HEK293 (cell line): Measurements from ENCODE around the gene BAIAP3.

ENCODE experiments used
- CTCF ChIA-PET: fragments of 350-600 bp; formaldehyde crosslinking; extraction: SDS; loops from one replicate; lab custom pipeline; 2021; ENCODE audit warnings: antibody characterized with exemption; lab: Yijun Ruan, JAX
- POLR2A ChIA-PET: fragments of 300-600 bp; formaldehyde crosslinking; extraction: SDS; loops from one replicate; lab custom pipeline; 2020; ENCODE audit warnings: antibody characterized with exemption, inconsistent platforms; lab: Yijun Ruan, JAX
- H3K27ac ChIP-seq: fragments of 200-500 bp; sonication (Bioruptor generic); 2 replicates; pipeline ENCODE4 v1.5.1; 2014; ENCODE audit warnings: low read depth, low read length, control low read depth, inconsistent platforms; ENCODE audit errors: extremely low read depth
- H3K36me3 ChIP-seq, 2 experiments: fragments of 200-500 bp in 1 of 2; sonication (Bioruptor generic) in 1 of 2; 1 replicate in 1 of 2; 2 replicates in 1 of 2; pipeline ENCODE4 v1.5.1; 2014 to 2017; ENCODE audit warnings: inconsistent platforms in 2 of 2, low read length in 2 of 2; ENCODE audit not compliant: control insufficient read depth in 2 of 2, insufficient read depth in 1 of 2
- H3K4me1 ChIP-seq: fragments of 200-500 bp; sonication (Bioruptor generic); 2 replicates; pipeline ENCODE4 v1.5.1; 2014; ENCODE audit warnings: mild to moderate bottlenecking, low read length, inconsistent platforms; ENCODE audit not compliant: control insufficient read depth, insufficient read depth
- H3K4me3 ChIP-seq: 2 replicates; pipeline ENCODE4 v1.5.1; 2011; ENCODE audit warnings: low read depth, mild to moderate bottlenecking, control low read depth, low read length, moderate library complexity
- H3K9me3 ChIP-seq: fragments of 200-500 bp; sonication (Bioruptor generic); 2 replicates; pipeline ENCODE4 v1.5.1; 2014; ENCODE audit warnings: low read depth, low read length, inconsistent platforms; ENCODE audit not compliant: control insufficient read depth, insufficient read depth
- GLI2 ChIP-seq: fragments of 450-650 bp; formaldehyde crosslinking; IDR thresholded peaks from 2 replicates; pipeline ENCODE4; 2017; ENCODE audit warnings: missing biosample characterization, missing genetic modification characterization, low read depth, borderline replicate concordance
- GLI4 ChIP-seq: fragments of 450-650 bp; formaldehyde crosslinking; IDR thresholded peaks from 2 replicates; pipeline ENCODE4 v1.5.1; 2016; ENCODE audit warnings: missing biosample characterization, missing genetic modification characterization
- HIC1 ChIP-seq: fragments of 450-650 bp; formaldehyde crosslinking; IDR thresholded peaks from 2 replicates; pipeline ENCODE4 v1.5.1; 2016; ENCODE audit warnings: missing biosample characterization, missing genetic modification characterization
- HOXC10 ChIP-seq: sonication (generic); formaldehyde crosslinking; IDR thresholded peaks from 2 replicates; pipeline ENCODE4 v1.8.1; 2023; ENCODE audit warnings: mild to moderate bottlenecking, missing genetic modification reagents
- IKZF3 ChIP-seq: fragments of 450-650 bp; IDR thresholded peaks from 2 replicates; pipeline ENCODE4 v1.5.0; 2018; ENCODE audit warnings: missing biosample characterization, mild to moderate bottlenecking, missing genetic modification characterization, moderate library complexity
- PBX3 ChIP-seq: sonication (generic); formaldehyde crosslinking; IDR thresholded peaks from 2 replicates; pipeline ENCODE4 v1.8.1; 2022; ENCODE audit warnings: mild to moderate bottlenecking, moderate library complexity, missing genetic modification reagents
- SCRT2 ChIP-seq: fragments of 450-650 bp; formaldehyde crosslinking; IDR thresholded peaks from 2 replicates; pipeline ENCODE4 v1.5.1; 2016; ENCODE audit warnings: missing biosample characterization, missing genetic modification characterization
- SP2 ChIP-seq: fragments of 450-650 bp; formaldehyde crosslinking; IDR thresholded peaks from 2 replicates; pipeline ENCODE4 v1.5.1; 2016; ENCODE audit warnings: missing biosample characterization, missing genetic modification characterization
- ZBTB21 ChIP-seq: fragments of 450-650 bp; formaldehyde crosslinking; IDR thresholded peaks from 2 replicates; pipeline ENCODE4 v1.5.1; 2017; ENCODE audit warnings: missing biosample characterization, missing genetic modification characterization
- ZFP3 ChIP-seq: fragments of 450-650 bp; formaldehyde crosslinking; IDR thresholded peaks from 2 replicates; pipeline ENCODE4 v1.5.1; 2016; ENCODE audit warnings: low read depth, missing biosample characterization, missing genetic modification characterization
- ZIC2 ChIP-seq: fragments of 450-650 bp; formaldehyde crosslinking; IDR thresholded peaks from 2 replicates; pipeline ENCODE4 v1.5.1; 2016; ENCODE audit warnings: missing biosample characterization, missing genetic modification characterization
- ZNF121 ChIP-seq: fragments of 450-650 bp; formaldehyde crosslinking; IDR thresholded peaks from 2 replicates; pipeline ENCODE4 v1.5.1; 2016; ENCODE audit warnings: missing biosample characterization, missing genetic modification characterization
- ZNF18 ChIP-seq: fragments of 450-650 bp; formaldehyde crosslinking; IDR thresholded peaks from 2 replicates; pipeline ENCODE4 v1.5.1; 2016; ENCODE audit warnings: missing biosample characterization, missing genetic modification characterization
- ZNF341 ChIP-seq: fragments of 450-650 bp; formaldehyde crosslinking; IDR thresholded peaks from 2 replicates; pipeline ENCODE4; 2016; ENCODE audit warnings: low read depth, missing biosample characterization, missing genetic modification characterization
- ZNF426 ChIP-seq: fragments of 450-650 bp; formaldehyde crosslinking; IDR thresholded peaks from 2 replicates; pipeline ENCODE4 v1.5.1; 2017; ENCODE audit warnings: missing biosample characterization, missing genetic modification characterization, mild to moderate bottlenecking, inconsistent platforms, moderate library complexity
- ZNF48 ChIP-seq: fragments of 450-650 bp; formaldehyde crosslinking; IDR thresholded peaks from 2 replicates; pipeline ENCODE4 v1.5.1; 2016; ENCODE audit warnings: missing biosample characterization, missing genetic modification characterization
- ZNF510 ChIP-seq: fragments of 450-650 bp; formaldehyde crosslinking; IDR thresholded peaks from 2 replicates; pipeline ENCODE4 v1.5.1; 2018; ENCODE audit warnings: mild to moderate bottlenecking, missing genetic modification characterization, missing biosample characterization; ENCODE audit not compliant: insufficient replicate concordance
- ZNF513 ChIP-seq: fragments of 450-650 bp; IDR thresholded peaks from 2 replicates; pipeline ENCODE4 v1.5.1; 2018; ENCODE audit warnings: missing biosample characterization, missing genetic modification characterization
- ZNF529 ChIP-seq: fragments of 450-650 bp; formaldehyde crosslinking; IDR thresholded peaks from 2 replicates; pipeline ENCODE4 v1.5.1; 2017; ENCODE audit warnings: missing genetic modification characterization, missing biosample characterization; ENCODE audit not compliant: insufficient replicate concordance
- ZNF561 ChIP-seq: fragments of 450-650 bp; IDR thresholded peaks from 2 replicates; pipeline ENCODE4 v1.5.1; 2018; ENCODE audit warnings: missing biosample characterization, missing genetic modification characterization, borderline replicate concordance
- ZNF610 ChIP-seq: fragments of 450-650 bp; formaldehyde crosslinking; IDR thresholded peaks from 2 replicates; pipeline ENCODE4 v1.5.1; 2016; ENCODE audit warnings: missing biosample characterization, missing genetic modification characterization, borderline replicate concordance
- ZNF658 ChIP-seq: fragments of 450-650 bp; formaldehyde crosslinking; IDR thresholded peaks from 2 replicates; pipeline ENCODE4; 2016; ENCODE audit warnings: missing biosample characterization, missing genetic modification characterization
- ZNF664 ChIP-seq: fragments of 450-650 bp; formaldehyde crosslinking; IDR thresholded peaks from 2 replicates; pipeline ENCODE4 v1.5.1; 2016; ENCODE audit warnings: missing biosample characterization, missing genetic modification characterization
- ZNF677 ChIP-seq: fragments of 450-650 bp; IDR thresholded peaks from 2 replicates; pipeline ENCODE4 v1.5.0; 2018; ENCODE audit warnings: missing biosample characterization, mild to moderate bottlenecking, missing genetic modification characterization, moderate library complexity
- ZNF701 ChIP-seq: fragments of 450-650 bp; formaldehyde crosslinking; IDR thresholded peaks from 2 replicates; pipeline ENCODE4 v1.5.1; 2016; ENCODE audit warnings: missing biosample characterization, missing genetic modification characterization
- ZNF777 ChIP-seq: fragments of 450-650 bp; formaldehyde crosslinking; IDR thresholded peaks from 2 replicates; pipeline ENCODE4 v1.5.1; 2017; ENCODE audit warnings: missing biosample characterization, missing genetic modification characterization, borderline replicate concordance
- ZNF791 ChIP-seq: fragments of 450-650 bp; formaldehyde crosslinking; IDR thresholded peaks from 2 replicates; pipeline ENCODE4 v1.5.1; 2016; ENCODE audit warnings: missing biosample characterization, missing genetic modification characterization

BAIAP3 gene

GRCh38 chr16:1325673-1326371, 7.6 kb upstream of the BAIAP3 start:
- Histone ChIP-seq H3K4me1 (no peaks in the 10 kb centered on the region), H3K4me3 (no peak overlapping the region), H3K9me3 (no peaks in the 10 kb centered on the region), H3K36me3 (peaks cover 10 to 29% of the 10 kb centered on the region in 2 experiments; a peak in 2 of 3 replicates), H3K27ac (no peak overlapping the region)
- TF ChIP-seq HOXC10 (CRISPR knock-in tag) (no peak), ZIC2 (tag by site-specific recombination) (no peak), ZNF677 (tag by site-specific recombination) (no peak), ZNF701 (no peak), ZBTB21 (tag by site-specific recombination) (no peak), SCRT2 (tag by site-specific recombination) (no peak), PBX3 (CRISPR knock-in tag) (no peak), ZNF426 (tag by site-specific recombination) (no peak), ZNF791 (tag by site-specific recombination) (no peak), IKZF3 (tag by site-specific recombination) (no peak), GLI2 (tag by site-specific recombination) (no peak), ZNF658 (no peak), ZNF48 (tag by site-specific recombination) (no peak), ZNF513 (tag by site-specific recombination) (no peak), ZNF121 (tag by site-specific recombination) (no peak), HIC1 (tag by site-specific recombination) (no peak), ZNF561 (tag by site-specific recombination) (no peak)
- CTCF ChIA-PET, result interaction anchor here (0.6 to 1.0 kb wide), 2 partner anchors 37 to 82 kb away, joined by 3 to 4 read pairs; no protein-coding TSS in a partner anchor
- POLR2A ChIA-PET, result interaction anchor here (0.6 to 1.8 kb wide), 7 partner anchors 9 to 564 kb away, joined by 3 to 7 read pairs (median 4); no protein-coding TSS in a partner anchor

GRCh38 chr16:1326391-1326790, 7.1 kb upstream of the BAIAP3 start:
- H3K9me3 ChIP-seq, result no peaks in the 10 kb centered on the region
- peaks cover 10 to 23% of the 10 kb centered on the region in 2 experiments; a peak in 2 of 3 replicates for H3K36me3 ChIP-seq
- no peaks in the 10 kb centered on the region for H3K4me1 ChIP-seq
- no peak overlapping the region for H3K4me3 ChIP-seq
- ChIA-PET CTCF (interaction anchor here (0.6 kb wide), 1 partner anchor 82 kb away, joined by 3 read pairs; no protein-coding TSS in a partner anchor), POLR2A (interaction anchor here (0.6 to 1.8 kb wide), 6 partner anchors 9 to 563 kb away, joined by 3 to 7 read pairs (median 4); no protein-coding TSS in a partner anchor)
- no peak overlapping the region for H3K27ac ChIP-seq
- TF ChIP-seq SP2 (no peak), ZNF18 (no peak), GLI4 (tag by site-specific recombination) (no peak), ZNF341 (no peak), ZNF610 (tag by site-specific recombination) (no peak), ZFP3 (tag by site-specific recombination) (no peak), ZNF510 (tag by site-specific recombination) (no peak), ZNF777 (tag by site-specific recombination) (no peak), ZNF529 (no peak), ZNF664 (tag by site-specific recombination) (no peak)
